A204.1 (cell line): ENCODE results near the gene GIT2.
"Not testable (repeated sequence)": the region's sequence is repeated elsewhere in the genome, so short reads cannot be mapped to it uniquely, and the experiment has no call there.

Source experiments
- FAIRE-seq: peaks from 2 replicates; lab custom pipeline; 2012; peaks lifted over from hg19 to GRCh38; lab: Jason Lieb, UNC

Gene GIT2

DNA sequence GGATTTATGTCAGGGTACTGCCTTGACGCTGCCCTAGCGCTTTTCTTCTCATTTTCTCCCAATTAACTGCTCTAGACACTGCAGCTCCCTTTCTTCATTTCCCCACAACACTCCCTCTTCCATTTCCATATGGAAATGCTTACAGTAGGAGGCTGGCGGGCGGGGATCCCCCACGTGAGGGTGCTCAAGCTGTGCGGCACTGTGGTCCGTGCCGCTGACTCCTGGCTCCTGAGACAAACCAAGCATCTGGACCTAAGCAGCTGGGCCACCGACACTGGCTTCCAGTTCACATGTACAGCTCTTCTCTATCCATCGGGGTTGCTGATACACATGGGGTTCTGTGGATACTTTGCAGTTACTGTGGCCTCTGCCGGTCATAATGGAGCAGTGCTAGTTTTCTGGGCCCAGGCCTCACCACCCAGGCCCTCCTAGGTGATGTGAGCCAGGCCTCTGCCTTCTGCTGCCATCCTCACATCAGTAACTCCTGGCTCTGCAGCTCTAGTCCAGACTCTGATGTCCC is 75.8 kb downstream of the GIT2 start:
- FAIRE-seq = no peak

DNA sequence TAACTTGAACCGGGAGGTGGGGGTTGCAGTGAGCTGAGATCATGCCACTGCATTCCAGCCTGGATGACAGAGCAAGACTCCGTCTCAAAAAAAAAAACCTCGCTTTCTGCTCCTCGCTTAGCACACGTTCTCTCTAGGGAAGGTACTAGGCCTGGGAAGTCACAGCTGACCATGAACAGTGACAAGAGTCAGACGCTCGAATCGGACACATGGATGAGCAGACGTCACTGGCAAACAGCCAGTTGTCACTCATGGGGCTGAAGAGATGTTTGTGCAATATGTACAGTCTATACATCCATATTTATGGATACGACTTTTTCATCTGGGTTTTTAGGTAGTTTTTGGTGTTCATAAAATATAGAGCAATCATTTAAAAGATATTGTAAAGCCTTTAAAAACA is 76.7 kb downstream of the GIT2 start:
- FAIRE-seq = no peak

DNA sequence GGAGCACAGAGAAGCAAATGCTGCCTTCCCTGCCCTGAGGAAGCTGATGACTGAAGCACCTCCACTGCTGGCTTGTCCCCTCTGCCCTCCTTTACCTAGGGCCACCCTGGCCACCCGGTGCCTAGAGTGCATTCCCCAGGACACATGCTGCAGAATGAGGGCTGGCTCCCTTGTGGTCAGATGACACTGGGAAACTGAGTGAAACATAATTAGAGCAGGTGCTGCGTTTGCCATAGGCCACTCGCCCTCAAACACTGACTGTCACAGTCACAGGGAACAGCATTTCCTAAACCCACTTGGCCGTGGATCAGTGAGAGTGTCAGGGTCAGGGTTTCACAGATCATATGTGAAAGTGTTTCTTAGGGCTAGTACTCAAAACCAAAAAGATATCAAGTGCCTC is 80.1 kb downstream of the GIT2 start:
- FAIRE-seq = no peak

DNA sequence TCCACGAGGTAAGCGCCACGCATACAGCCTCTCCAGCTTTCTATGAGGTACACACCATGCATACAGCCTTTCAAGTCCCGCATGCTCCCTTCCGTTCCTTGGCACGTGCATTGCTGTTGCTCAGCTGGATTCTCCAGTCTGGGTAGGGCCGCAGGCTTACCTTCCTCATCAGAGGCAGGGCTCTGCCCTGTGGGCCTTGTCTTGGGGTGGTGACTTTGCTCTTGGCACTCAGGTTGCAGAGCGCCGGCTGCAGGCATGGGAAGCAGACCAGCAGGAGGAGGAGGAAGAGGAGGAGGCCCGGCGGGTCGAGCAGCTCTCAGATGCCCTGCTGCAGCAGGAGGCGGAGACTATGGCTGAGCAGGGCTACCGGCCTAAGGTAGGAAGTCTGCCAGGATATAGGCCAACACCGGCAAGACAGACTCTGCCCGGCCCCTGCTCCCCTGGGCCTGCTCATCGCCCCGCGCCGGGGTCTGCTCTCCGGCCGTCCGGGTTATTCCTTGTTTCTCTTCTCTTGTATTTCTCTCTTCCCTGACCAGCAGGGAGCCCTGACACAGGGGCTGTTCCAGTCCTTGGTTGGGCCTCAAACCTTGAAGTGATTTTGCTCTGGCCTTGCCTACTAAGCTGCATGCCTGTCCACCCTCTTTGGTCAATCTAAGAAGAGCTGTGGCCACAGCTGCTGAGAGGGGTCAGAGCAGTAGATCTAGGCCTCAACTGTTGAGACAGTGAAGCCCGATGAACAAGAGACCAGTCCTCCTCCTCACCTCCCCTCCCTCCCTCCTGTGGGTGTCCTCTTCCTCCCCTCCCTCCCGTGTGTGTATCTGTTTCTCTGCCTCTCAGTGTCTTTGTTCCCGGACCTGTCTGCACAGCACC is 80.8 kb downstream of the GIT2 start:
- no peak for FAIRE-seq

DNA sequence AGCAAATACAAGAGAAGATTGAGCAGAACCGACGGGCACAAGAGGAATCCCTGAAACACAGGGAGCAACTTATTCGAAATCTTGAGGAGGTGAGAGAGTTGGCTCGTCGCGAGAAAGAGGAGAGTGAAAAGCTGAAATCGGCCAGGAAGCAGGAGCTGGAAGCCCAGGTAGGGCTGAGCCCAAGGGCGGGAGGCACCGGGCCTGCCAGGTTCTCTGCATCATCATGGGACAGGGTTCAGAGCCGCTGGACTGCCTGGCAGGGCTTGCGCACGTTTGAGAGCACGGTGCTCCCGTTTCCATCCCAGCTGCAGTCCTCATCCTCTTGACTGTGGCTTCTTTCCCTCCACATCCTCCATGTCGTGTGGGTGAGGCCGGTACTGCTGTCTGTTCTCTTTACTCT is 81.7 kb downstream of the GIT2 start:
- no peak for FAIRE-seq

DNA sequence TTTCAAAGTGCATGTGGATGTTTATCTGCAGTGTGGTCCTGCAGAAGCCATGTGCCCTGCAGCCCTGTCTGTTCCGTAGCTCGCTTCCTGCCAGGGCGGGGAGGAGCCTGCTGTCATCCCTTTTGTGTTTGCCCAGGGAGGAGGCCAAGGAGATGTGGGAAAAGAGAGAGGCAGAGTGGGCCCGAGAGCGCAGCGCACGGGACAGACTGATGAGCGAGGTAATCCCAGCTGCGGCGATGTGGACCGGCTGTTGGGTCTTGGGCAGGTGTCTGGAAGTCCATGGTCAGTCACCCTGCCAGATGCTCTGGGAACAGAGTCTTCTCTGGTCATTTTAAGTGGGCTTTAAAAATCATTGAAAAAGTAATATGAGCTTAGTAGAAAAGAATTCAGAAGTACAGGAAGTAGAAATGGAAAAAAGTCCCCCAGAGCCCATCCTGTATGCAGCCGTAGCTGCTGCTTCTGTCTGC is 83.3 kb downstream of the GIT2 start:
- FAIRE-seq = no peak

DNA sequence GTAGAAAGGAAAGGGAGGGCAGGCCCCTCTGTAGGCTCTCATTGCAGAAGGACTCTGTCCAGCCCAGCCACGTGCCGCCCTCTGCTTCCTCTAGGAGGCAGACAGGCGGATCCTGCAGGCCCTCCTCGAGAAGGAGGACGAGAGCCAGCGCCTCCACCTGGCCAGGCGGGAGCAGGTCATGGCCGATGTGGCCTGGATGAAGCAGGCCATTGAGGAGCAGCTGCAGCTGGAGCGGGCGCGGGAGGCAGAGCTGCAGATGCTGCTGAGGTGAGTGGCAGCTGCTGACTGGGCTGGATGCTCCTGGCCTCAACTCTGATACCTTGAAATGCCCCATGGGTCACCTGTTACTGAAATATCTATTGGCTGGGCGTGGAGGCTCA is 85.2 kb downstream of the GIT2 start:
- FAIRE-seq = no peak

DNA sequence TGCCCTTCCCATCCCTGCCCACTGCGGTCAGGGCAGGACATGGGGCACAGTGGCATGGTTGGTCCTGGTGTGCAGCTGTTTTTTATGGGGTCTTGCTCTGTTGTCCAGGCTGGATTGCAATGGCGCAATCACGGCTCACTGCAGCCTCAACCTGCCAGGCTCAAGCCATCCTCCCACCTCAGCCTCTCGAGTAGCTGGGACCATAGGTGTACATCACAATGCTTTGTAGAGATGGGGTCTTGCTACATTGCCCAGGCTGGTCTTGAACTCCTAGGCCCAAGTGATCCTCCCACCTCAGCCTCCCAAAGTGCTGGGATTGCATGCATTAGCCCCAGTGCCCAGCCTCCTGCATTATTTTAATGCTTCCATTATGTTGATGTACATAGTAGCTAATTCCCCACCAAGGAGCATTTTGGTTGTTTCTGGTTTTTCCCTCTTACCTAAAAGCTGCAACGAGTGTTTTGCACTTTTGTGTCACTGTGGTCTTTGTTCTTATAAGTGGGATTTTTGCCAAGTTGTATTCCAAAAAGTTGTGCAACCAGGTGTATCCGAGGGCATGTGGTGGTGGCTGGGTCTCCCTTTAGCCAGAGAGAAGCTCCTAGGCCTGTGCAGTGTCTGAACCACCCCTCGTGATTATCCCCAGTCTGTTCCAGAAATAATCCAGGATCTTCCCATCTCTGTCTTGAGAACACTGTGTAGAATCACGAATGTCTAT is 85.8 kb downstream of the GIT2 start:
- FAIRE-seq = no peak

DNA sequence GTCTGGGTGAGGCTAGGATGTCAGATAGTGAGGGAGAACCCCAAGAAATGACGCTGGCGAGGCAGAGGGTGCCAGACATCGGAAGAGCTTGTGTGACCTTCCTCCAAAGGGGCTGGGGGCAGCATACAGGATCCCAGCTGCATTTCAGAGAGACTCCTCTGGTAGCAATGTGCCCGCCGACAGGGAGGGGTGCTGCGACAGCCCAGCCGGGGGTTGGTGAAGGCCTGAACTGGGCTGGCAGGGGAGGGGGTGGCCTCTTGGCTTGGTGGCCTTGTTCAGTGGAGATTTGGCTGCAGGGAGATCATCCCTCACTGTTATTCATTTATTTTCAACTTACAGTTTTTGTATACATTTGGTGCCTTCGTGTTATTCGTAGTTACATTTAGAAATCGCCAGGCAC is 90.9 kb downstream of the GIT2 start:
- FAIRE-seq = no peak

DNA sequence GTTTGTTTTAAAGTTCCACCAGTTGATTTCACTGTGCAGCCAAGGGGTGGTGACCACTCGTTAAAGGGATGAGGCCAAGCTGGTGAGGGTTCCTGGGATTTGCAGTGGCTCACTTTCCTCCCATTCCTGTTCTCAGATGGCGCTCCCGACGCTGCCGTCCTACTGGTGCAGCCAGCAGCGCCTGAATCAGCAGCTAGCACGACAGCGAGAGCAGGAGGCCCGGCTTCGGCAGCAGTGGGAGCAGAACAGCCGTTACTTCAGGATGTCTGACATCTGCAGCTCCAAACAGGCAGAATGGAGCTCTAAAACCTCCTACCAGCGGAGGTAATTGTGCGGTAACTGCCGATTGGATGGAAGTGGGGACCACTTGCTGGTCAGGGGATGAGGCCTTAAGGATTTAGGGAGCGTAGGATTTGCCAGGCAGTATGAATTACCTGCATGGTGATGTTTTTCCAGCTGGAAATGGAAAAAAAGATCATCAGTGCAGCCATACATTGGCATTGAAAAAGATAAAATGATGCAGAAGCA is 93.2 kb downstream of the GIT2 start:
- FAIRE-seq = no peak

DNA sequence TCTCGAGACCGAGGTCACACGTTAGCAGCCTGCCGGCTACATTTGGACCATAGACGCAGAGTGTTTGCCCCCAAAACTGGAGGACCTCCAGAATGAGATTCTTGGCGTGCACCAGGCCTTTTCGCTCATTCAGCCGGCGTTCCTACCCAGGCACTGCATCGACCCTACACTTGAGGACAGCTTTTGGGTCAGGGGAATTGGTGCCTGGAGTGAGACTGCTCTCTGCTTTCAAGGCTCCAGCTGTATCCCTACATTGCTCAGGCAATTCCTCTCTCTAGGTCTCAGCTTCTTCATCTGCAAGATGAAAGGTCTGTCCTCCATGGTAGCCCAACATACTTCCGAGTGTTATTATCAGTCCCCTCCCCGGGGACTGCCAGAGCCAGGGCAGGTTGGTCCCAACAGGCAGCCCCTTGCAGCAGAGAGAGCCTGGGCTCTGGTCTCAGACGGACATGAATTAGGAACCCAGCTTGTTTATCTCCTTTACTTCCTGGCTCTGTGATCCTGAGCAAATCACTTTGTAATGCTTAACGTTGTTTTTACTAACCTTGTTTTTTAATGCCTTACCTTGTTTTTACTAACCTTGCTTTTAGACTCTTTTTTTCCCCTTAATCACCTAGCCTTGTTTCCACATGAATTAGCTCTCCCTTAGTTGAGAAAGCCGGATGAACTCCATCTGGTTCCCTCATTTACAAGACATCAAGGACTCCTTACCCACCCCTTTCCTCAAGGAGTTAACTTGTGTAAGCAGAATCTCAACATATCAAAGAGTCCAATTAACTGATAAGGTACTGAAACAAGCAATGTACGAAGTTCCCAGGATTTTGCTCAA is 95.2 kb downstream of the GIT2 start:
- no peak for FAIRE-seq

DNA sequence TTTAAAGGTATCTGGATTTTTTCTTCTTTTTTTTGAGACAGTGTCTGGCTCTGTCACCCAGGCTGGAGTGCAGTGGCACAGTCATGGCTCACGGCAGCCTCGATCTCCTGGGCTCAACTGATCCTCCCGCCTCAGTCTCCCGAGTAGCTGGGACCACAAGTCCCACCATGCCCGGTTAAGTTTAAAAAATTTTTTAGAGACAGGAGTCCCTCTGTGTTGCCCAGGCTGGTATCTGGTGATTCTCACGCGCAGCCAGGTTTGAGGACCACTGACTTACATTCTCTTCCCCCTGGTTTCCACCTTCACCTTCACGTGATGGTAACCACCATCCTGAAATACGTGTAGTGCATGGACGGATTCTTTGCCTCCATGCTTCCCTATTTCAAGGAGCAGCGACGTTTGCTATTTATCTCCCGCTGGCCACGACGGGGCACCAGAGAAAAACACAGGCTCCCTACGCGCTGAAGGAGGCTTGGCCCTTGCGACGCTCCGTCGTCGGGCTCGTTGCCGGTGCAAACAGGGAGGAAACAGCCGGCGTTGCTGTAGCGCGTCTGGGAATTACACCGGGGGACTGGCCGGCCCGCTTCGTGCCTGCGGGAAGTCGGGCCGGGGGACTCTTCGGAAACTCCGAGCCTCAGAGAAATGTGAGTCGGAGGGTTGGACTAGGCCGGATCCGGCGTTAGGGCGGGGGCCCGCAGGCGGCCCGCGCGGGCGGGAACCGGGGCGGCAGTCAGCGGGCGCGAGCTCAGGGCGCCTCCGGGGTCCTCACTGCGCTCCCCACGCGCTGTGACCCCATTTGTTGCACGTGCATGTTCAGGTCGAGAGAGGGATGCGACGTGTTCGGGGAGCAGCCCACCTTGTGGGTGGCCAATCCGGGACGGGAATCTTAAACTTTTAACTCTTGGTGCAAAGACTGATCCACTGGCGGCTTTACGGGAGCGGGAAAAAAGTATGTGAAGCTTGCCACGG is 96.1 kb downstream of the GIT2 start, which contains the start of gene TCHP:
Gene TCHP, plus strand, starts transcription at position 492 of the 969 bp plus-strand sequence. CDS start 2,753 bp downstream, outside the sequence.
- FAIRE-seq = no peak

DNA sequence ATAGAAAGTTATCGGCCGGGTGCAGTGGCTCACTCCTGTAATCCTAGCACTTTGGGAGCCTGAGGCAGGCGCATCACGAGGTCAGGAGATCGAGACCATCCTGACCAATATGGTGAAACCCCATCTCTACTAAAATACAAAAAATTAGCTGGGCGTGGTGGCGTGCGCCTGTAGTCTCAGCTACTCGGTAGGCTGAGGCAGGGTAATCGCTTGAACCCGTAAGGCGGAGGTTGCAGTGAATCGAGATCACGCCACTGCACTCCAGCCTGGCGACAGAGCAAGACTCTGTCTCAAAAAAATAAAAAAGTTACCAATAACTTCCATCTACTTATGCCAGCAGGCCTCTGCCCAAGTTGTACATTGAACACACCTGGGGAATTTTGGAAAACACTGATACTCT is 96.8 kb downstream of the GIT2 start:
- not testable (repeated sequence) for FAIRE-seq

DNA sequence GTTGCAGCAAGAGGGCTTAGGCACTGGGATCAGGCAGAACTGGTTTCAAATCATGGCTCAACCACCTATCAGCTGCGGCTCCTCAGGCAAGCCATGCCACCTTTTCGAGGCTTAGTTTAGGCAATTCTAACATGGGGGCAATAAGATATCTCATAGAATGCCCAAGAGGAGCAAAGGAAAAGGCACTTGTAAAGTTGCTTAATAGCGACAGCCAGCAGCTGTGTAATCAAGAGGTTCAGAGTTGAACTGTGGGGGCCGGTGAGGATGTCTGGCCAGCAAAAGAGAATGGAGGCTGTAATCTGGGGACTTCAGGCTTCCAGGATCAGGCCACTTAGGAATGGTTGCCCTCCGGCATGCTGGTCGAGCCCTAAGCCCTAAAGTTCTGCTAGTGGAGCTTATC is 99.1 kb downstream of the GIT2 start:
- no peak for FAIRE-seq

DNA sequence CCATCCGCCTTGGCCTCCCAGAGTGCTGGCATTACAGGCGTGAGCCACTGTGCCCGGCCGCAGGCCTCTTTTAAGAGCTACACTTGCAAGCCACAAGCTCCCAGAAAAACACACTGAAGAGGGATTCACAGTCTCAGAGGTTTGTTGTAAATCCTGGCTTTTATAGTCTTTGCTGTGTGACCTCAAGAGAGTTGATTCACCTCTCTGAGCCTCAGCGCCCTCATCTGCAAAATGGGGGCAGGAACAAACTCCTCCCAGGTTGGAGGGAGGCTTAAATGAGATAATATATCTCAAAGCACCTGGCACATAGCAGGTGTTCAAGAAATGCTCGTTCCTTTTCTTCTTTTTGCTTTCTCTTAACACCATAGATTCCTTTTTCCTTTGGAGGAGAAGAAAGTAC is 100.0 kb downstream of the GIT2 start:
- no peak for FAIRE-seq

DNA sequence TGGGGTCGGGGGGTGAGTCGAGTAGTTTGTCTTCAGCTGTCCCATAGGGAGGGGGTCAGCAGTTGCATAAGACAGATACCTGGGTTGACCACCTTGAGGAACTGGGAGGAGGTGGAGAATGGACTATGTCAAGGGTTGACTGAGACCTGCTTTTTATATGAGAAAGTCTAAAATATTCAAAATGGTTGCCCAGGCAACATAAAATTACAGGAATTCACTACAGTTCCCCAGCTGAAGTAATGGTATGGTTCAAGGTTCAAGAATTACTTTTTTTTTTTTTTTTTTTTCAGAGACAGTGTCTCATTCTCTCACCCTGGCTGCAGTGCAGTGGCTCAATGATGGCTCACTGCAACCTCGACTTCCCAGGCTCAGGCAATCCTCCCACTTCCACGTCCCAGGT is 101.2 kb downstream of the GIT2 start:
- FAIRE-seq = no peak

DNA sequence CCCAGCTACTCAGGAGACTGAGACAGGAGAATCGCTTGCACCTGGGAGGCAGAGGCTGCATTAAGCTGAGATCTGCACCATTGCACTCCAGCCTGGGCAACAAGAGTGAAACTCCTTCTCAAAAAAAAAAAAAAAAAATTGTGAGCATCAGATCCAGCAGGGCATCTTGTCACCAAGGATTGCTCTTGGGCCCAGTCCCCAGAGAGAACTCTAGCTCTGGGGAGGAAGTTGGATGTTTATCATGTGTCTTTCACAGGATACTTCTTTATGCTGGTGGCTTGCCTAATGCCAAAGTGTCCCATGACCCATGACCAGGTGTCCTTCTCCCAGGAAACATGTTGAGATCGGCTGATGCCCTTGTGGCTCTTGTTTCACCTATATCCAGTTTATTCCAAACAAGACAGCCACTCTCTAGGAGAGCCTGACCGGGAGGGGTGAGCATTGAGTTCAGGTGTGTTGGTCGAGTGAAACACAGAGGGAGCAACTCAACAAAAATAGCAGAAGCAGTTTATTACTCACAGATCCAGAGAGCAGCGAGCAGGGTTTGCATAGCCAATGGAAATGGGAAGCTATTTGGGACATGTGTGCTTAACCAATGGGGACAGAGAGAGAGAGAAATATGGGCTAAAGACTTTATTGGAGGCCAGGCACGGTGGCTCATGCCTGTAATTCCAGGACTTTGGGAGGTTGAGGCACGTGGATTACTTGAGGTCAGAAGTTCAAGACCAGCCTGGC is 102.7 kb downstream of the GIT2 start:
- FAIRE-seq = no peak

DNA sequence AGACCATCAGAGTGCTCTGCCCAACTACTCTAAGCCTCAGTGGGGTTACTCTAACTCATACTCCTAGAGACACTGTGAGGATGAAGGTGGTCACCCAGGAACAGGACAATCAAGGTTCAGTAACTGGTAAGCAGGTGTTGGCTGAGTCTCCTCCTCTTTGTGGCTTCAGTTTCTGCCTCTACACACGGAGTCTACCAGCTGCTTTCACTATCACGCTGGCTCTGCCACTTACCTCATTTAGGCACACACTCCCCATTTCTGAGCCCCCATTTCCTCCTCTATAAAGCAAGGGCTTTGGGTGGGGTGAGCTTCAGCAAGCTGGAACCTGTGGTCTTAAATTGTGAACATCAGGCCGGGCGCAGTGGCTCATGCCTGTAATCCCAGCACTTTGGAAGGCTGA is 103.4 kb downstream of the GIT2 start:
- no peak for FAIRE-seq

DNA sequence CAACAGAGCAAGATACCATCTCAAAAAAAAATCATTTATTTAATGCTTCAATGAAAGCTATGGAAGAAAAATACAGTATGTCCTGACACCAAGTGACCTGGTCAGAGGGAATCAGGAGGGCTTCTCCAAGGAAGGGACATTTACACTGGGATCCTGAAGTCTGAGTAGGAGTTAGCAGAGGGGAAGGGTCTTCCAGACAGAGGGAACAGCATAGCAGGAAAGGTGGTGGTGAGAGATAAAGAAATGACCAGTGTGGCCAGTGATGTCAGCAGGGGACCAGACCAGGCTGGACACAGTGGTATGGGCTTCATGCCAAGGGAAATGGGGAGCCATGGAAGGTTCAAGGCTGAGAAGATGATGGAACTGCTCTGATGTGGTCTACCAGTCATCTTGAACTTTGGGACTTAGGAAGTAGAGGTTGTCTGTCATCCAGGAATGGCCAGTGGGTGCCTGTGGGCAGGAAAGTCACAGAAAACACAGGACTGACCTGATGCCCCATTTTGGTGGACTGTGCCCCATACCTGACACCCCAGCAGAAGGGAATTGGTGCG is 103.9 kb downstream of the GIT2 start:
- no peak for FAIRE-seq

DNA sequence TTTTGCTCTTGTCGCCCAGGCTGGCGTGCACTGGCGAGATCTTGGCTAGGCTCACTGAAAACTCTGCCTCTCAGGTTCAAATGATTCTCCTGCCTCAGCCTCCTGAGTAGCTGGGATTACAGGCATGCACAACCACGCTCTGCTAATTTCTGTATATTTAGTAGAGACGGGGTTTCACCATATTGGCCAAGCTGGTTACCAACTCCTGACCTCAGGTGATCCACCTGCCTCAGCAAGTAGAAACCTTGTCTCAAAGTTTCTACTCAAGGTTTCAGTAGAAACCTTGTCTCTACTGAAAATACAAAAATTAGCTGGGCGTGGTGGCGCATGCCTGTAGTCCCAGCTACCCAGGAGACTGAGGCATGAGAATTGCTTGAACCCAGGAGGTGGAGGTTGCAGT is 104.4 kb downstream of the GIT2 start:
- not testable (repeated sequence) for FAIRE-seq
